ENCODE data around the gene SEC23B. TPM values are rescaled to one million over a fixed set of nuclear protein-coding genes. Genes with fewer than 3 reads are reported as not detected.

Gene SEC23B
- total and polyA plus RNA-seq, 2 of the 13 experiments (the other 11 are each of a cell fraction or from before 2014, with no cell fraction given) = 114 to 120 TPM

GRCh38 chr20:18587665-18588573 is 80.2 kb downstream of the SEC23B start, which contains the start of gene DTD1 (continued):
- TF ChIP-seq ZBTB39 (CRISPR knock-in tag; IDR thresholded peaks at IDR 0.05) (0 out of 2 replicates have a peak, but pooled peaks have one; percentile 41), XBP1 (CRISPR knock-in tag; IDR thresholded peaks at IDR 0.05) (no peak; the same call in 1 of the 2 replicates), SMARCC2 (IDR thresholded peaks at IDR 0.05) (no peak), DNMT3B (CRISPR knock-in tag; conservative IDR thresholded peaks at IDR 0.05) (no peak), ZBTB3 (CRISPR knock-in tag; IDR thresholded peaks at IDR 0.05; ENCODE audit: borderline replicate concordance, low read depth) (no peak), ZNF549 (CRISPR knock-in tag; IDR thresholded peaks at IDR 0.05) (0 out of 2 replicates have a peak, but pooled peaks have one; percentile 76), ZNF772 (CRISPR knock-in tag; IDR thresholded peaks at IDR 0.05) (no peak; the same call in 1 of the 2 replicates), TMF1 (CRISPR knock-in tag; IDR thresholded peaks at IDR 0.05; ENCODE audit: low read depth) (peak; percentile 93), POLR2AphosphoS5 (IDR thresholded peaks at IDR 0.05; ENCODE audit: low read depth, low read length) (0 out of 2 replicates have a peak, but pooled peaks have one; percentile 24), BCL6 (CRISPR knock-in tag; IDR thresholded peaks at IDR 0.05) (0 out of 2 replicates have a peak, but pooled peaks have one; percentile 22), KMT2B (CRISPR knock-in tag; IDR thresholded peaks at IDR 0.05) (peak; percentile 74), ZNF780A (CRISPR knock-in tag; IDR thresholded peaks at IDR 0.05) (no peak), ZNF256 (CRISPR knock-in tag; conservative IDR thresholded peaks at IDR 0.05) (peak; percentile 54; the same call in 1 of the 2 replicates), NFIC (IDR thresholded peaks at IDR 0.05; ENCODE audit: low read length) (no peak), RAD51 (IDR thresholded peaks at IDR 0.05; ENCODE audit: borderline replicate concordance) (no peak), ZNF878 (CRISPR knock-in tag; IDR thresholded peaks at IDR 0.05) (0 out of 2 replicates have a peak, but pooled peaks have one; percentile 58), GZF1 (CRISPR knock-in tag; IDR thresholded peaks at IDR 0.05) (no peak), ZNF276 (CRISPR knock-in tag; IDR thresholded peaks at IDR 0.05; ENCODE audit: low read depth) (peak; percentile 32; the same call in 1 of the 2 replicates), PATZ1 (CRISPR knock-in tag; IDR thresholded peaks at IDR 0.05) (peak; percentile 59), MBNL3 (CRISPR knock-in tag; conservative IDR thresholded peaks at IDR 0.05) (no peak), CCDC6 (CRISPR knock-in tag; IDR thresholded peaks at IDR 0.05) (peak; percentile 83), EEA1 (CRISPR knock-in tag; IDR thresholded peaks at IDR 0.05; ENCODE audit: borderline replicate concordance) (peak; percentile 51; the same call in 1 of the 2 replicates), SALL2 (CRISPR knock-in tag; IDR thresholded peaks at IDR 0.05) (peak; percentile 97), ZNF224 (CRISPR knock-in tag; IDR thresholded peaks at IDR 0.05) (no peak; the same call in 1 of the 2 replicates), TEAD2 (CRISPR knock-in tag; IDR thresholded peaks at IDR 0.05) (peak; percentile 78; the same call in 1 of the 2 replicates), ZKSCAN5 (CRISPR knock-in tag; IDR thresholded peaks at IDR 0.05) (no peak)
